H9 (cell line): Measurements from ENCODE around the gene KLKB1. TPM values are rescaled to one million over a fixed set of nuclear protein-coding genes. Genes with fewer than 3 reads are reported as not detected.

Experiments used
- DNase-seq: peaks from one replicate; pipeline ENCODE4 v3.0.0-alpha.2; 2017
- H2AFZ ChIP-seq: one replicate; pipeline ENCODE4 v1.6.1; 2013; ENCODE audit warnings: mild to moderate bottlenecking, low read length, control low read depth, moderate library complexity
- H2AK5ac ChIP-seq: 2 replicates; pipeline ENCODE4 v1.6.1; 2013; ENCODE audit warnings: low read length, control low read depth, mixed read lengths; ENCODE audit not compliant: insufficient read length
- H2BK120ac ChIP-seq: one replicate; pipeline ENCODE4 v1.6.1; 2013; ENCODE audit warnings: low read depth, mild to moderate bottlenecking, low read length, control low read depth, inconsistent platforms; ENCODE audit not compliant: poor library complexity, severe bottlenecking
- H2BK12ac ChIP-seq: 2 replicates; pipeline ENCODE4 v1.6.1; 2013; ENCODE audit warnings: low read length, control low read depth, mixed read lengths, low read depth; ENCODE audit not compliant: insufficient read length
- H2BK15ac ChIP-seq: 2 replicates; pipeline ENCODE4 v1.6.1; 2013; ENCODE audit warnings: low read depth, low read length, control low read depth
- H2BK20ac ChIP-seq: one replicate; pipeline ENCODE4 v1.6.1; 2013; ENCODE audit warnings: low read depth, mild to moderate bottlenecking, low read length, control low read depth, inconsistent platforms; ENCODE audit not compliant: poor library complexity, severe bottlenecking
- H2BK5ac ChIP-seq: 2 replicates; pipeline ENCODE4 v1.6.1; 2013; ENCODE audit warnings: low read length, control low read depth, mixed read lengths; ENCODE audit not compliant: insufficient read length
- H3K14ac ChIP-seq: 2 replicates; pipeline ENCODE4 v1.6.1; 2013; ENCODE audit warnings: low read length, control low read depth; ENCODE audit not compliant: insufficient read depth
- H3K18ac ChIP-seq: 2 replicates; pipeline ENCODE4 v1.6.1; 2013; ENCODE audit warnings: low read depth, mild to moderate bottlenecking, mixed read lengths, low read length, control low read depth; ENCODE audit not compliant: insufficient read length
- H3K23ac ChIP-seq: 2 replicates; pipeline ENCODE4 v1.6.1; 2013; ENCODE audit warnings: low read length, control low read depth, mixed read lengths, low read depth; ENCODE audit not compliant: insufficient read length
- H3K23me2 ChIP-seq: 2 replicates; pipeline ENCODE4 v1.6.1; 2013; ENCODE audit warnings: low read depth, mild to moderate bottlenecking, mixed read lengths, low read length, control low read depth; ENCODE audit not compliant: insufficient read length, poor library complexity, severe bottlenecking
- H3K27ac ChIP-seq: 2 replicates; pipeline ENCODE4 v1.5.1; 2013; ENCODE audit warnings: low read length, control low read depth, mixed read lengths, low read depth; ENCODE audit not compliant: insufficient read length
- H3K27me3 ChIP-seq: 2 replicates; pipeline ENCODE4 v1.6.1; 2013; ENCODE audit warnings: low read length, control low read depth, inconsistent platforms; ENCODE audit not compliant: insufficient read depth
- H3K4ac ChIP-seq: 2 replicates; pipeline ENCODE4 v1.6.1; 2013; ENCODE audit warnings: low read depth, mild to moderate bottlenecking, control low read depth, inconsistent platforms, low read length, moderate library complexity
- H3K4me1 ChIP-seq: 2 replicates; pipeline ENCODE4 v1.6.1; 2013; ENCODE audit warnings: low read length, control low read depth, inconsistent platforms; ENCODE audit not compliant: insufficient read depth
- H3K4me2 ChIP-seq: 2 replicates; pipeline ENCODE4 v1.6.1; 2013; ENCODE audit warnings: low read length, control low read depth, mixed read lengths; ENCODE audit not compliant: insufficient read length, insufficient read depth
- H3K56ac ChIP-seq: 2 replicates; pipeline ENCODE4 v1.6.1; 2013; ENCODE audit warnings: low read depth, mild to moderate bottlenecking, mixed read lengths, low read length, control low read depth; ENCODE audit not compliant: insufficient read length
- H3K79me1 ChIP-seq: 2 replicates; pipeline ENCODE4 v1.6.1; 2013; ENCODE audit warnings: low read depth, mild to moderate bottlenecking, moderate library complexity, low read length, control low read depth, inconsistent platforms; ENCODE audit not compliant: insufficient read depth, poor library complexity, severe bottlenecking
- H3K79me2 ChIP-seq: 2 replicates; pipeline ENCODE4 v1.6.1; 2013; ENCODE audit warnings: low read length, control low read depth, inconsistent platforms; ENCODE audit not compliant: insufficient read depth
- H3K9ac ChIP-seq: 2 replicates; pipeline ENCODE4 v1.6.1; 2013; ENCODE audit warnings: low read length, control low read depth, mixed read lengths; ENCODE audit not compliant: insufficient read length; ENCODE audit errors: extremely low read depth
- H3K9me3 ChIP-seq: one replicate; pipeline ENCODE4 v1.6.1; 2013; ENCODE audit warnings: low read depth, low read length, inconsistent platforms; ENCODE audit not compliant: control insufficient read depth
- H3T11ph ChIP-seq: one replicate; pipeline ENCODE4 v1.6.1; 2013; ENCODE audit warnings: mild to moderate bottlenecking, low read length, control low read depth, inconsistent platforms
- H4K20me1 ChIP-seq: one replicate; pipeline ENCODE4 v1.6.1; 2013; ENCODE audit not compliant: control insufficient read depth, insufficient read length, insufficient read depth
- H4K5ac ChIP-seq: 2 replicates; pipeline ENCODE4 v1.6.1; 2013; ENCODE audit warnings: low read depth, mild to moderate bottlenecking, mixed read lengths, low read length, control low read depth; ENCODE audit not compliant: insufficient read length
- H4K8ac ChIP-seq: replicated peaks from 2 replicates; pipeline ENCODE4 v1.6.1; 2013; ENCODE audit warnings: low read length, control low read depth, mixed read lengths, low read depth; ENCODE audit not compliant: insufficient read length
- H4K91ac ChIP-seq: 2 replicates; pipeline ENCODE4 v1.6.1; 2013; ENCODE audit warnings: low read depth, mild to moderate bottlenecking, moderate library complexity, mixed read lengths, low read length, control low read depth; ENCODE audit not compliant: insufficient read length
- H3K27ac Mint-ChIP-seq, 3 experiments: 2 replicates in 2 of 3; 3 replicates in 1 of 3; pipeline ENCODE4 v1.8.0; 2020 to 2021; ENCODE audit warnings: mixed read lengths in 3 of 3, mild to moderate bottlenecking in 1 of 3, moderate library complexity in 1 of 3
- H3K27me3 Mint-ChIP-seq: 2 replicates; pipeline ENCODE4 v1.8.0; 2021; ENCODE audit warnings: low read depth, mild to moderate bottlenecking, moderate library complexity, mixed read lengths
- H3K36me3 Mint-ChIP-seq, 3 experiments: 2 replicates in 2 of 3; 3 replicates in 1 of 3; pipeline ENCODE4 v1.8.0; 2020 to 2021; ENCODE audit warnings: low read depth in 3 of 3, mixed read lengths in 3 of 3; ENCODE audit not compliant: insufficient read depth in 1 of 3
- H3K4me1 Mint-ChIP-seq, 2 experiments: 2 replicates each; pipeline ENCODE4 v1.8.0; 2020; ENCODE audit warnings: mixed read lengths in 2 of 2
- H3K4me3 Mint-ChIP-seq, 2 experiments: 2 replicates in 1 of 2; 3 replicates in 1 of 2; pipeline ENCODE4 v1.8.0; 2020 to 2021; ENCODE audit warnings: mild to moderate bottlenecking in 2 of 2, mixed read lengths in 2 of 2, moderate library complexity in 1 of 2
- H3K9me3 Mint-ChIP-seq, 2 experiments: 2 replicates in 1 of 2; 3 replicates in 1 of 2; pipeline ENCODE4 v1.8.0; 2020; ENCODE audit warnings: mild to moderate bottlenecking in 2 of 2, mixed read lengths in 2 of 2, moderate library complexity in 1 of 2
- CTCF ChIP-seq: fragments of 200-600 bp; sonication (generic); conservative IDR thresholded peaks from 3 replicates; pipeline ENCODE4 v1.8.0; 2021; ENCODE audit warnings: antibody characterized with exemption, mild to moderate bottlenecking
- WGBS: extraction: QIAGEN DNeasy Blood & Tissue Kit; methylation state at CpG from one replicate; pipeline ENCODE4 v1.1.7; 2013; ENCODE audit warnings: missing lambda C conversion rate, low lambda C conversion rate, mixed read lengths; ENCODE audit not compliant: insufficient read length; ENCODE audit errors: extremely low coverage; 5-methylcytosine and 5-hydroxymethylcytosine counted together
- total RNA-seq: library from RNA; stranded (reverse); gene quantifications from 2 replicates; pipeline ENCODE4 v1.2.1, GENCODE V29; 2021

The KLKB1 gene
- total RNA-seq, 1 experiment from 2014 or later: 21.8 TPM

GRCh38 chr4:186189656-186190055, 37.7 kb upstream of the KLKB1 start:
- peaks cover 0 to 5% (median 3%) of the 10 kb centered on the region in 3 experiments; a peak in 5 of 7 replicates for H3K36me3 Mint-ChIP-seq
- peaks cover 12% of the 10 kb centered on the region for H3K23me2 ChIP-seq
- peak overlapping the region in 1 of 2 experiments; percentile 80; a peak in 4 of 5 replicates for H3K4me3 Mint-ChIP-seq
- no peak overlapping the region for H3K18ac ChIP-seq
- H3T11ph ChIP-seq: no peak overlapping the region
- H3K27ac Mint-ChIP-seq: no peak overlapping the region; a peak in 1 of 7 replicates
- no peak overlapping the region for H2AFZ ChIP-seq
- H3K23ac ChIP-seq: no peak overlapping the region
- TF ChIP-seq CTCF: no peak
- no peak for DNase-seq
- H2AK5ac ChIP-seq: no peak overlapping the region
- H3K14ac ChIP-seq: no peak overlapping the region
- no peak overlapping the region for H4K8ac ChIP-seq
- no peak overlapping the region for H4K91ac ChIP-seq
- no peak overlapping the region for H2BK120ac ChIP-seq
- H2BK12ac ChIP-seq: no peak overlapping the region
- H3K9ac ChIP-seq: no peak overlapping the region
- H3K56ac ChIP-seq: no peak overlapping the region
- H3K4me1 ChIP-seq: 0 out of 2 replicates have a peak, but pooled peaks cover 5% of the 10 kb centered on the region
- H4K20me1 ChIP-seq: no peaks in the 10 kb centered on the region
- H3K27me3 ChIP-seq: no peaks in the 10 kb centered on the region
- H3K79me1 ChIP-seq: no peaks in the 10 kb centered on the region
- H3K79me2 ChIP-seq: no peaks in the 10 kb centered on the region
- no peak overlapping the region for H2BK15ac ChIP-seq
- H2BK5ac ChIP-seq: no peak overlapping the region
- no peaks in the 10 kb centered on the region for H3K9me3 ChIP-seq
- WGBS: no CpG with 5 or more reads among the region's 4 CpGs
- H3K4ac ChIP-seq: no peak overlapping the region
- peaks cover 30 to 33% of the 10 kb centered on the region in 2 experiments for H3K4me1 Mint-ChIP-seq
- peaks cover 4% of the 10 kb centered on the region for H3K27me3 Mint-ChIP-seq
- H3K27ac ChIP-seq: no peak overlapping the region
- no peak overlapping the region for H2BK20ac ChIP-seq
- no peak overlapping the region for H4K5ac ChIP-seq
- peaks cover 3 to 4% of the 10 kb centered on the region in 2 experiments; a peak in 3 of 5 replicates for H3K9me3 Mint-ChIP-seq
- no peak overlapping the region for H3K4me2 ChIP-seq
